Neural cell (in vitro differentiated cells): Measurements from ENCODE around the gene SGCB.

Experiments
- EP300 ChIP-seq: fragments of 450-650 bp; conservative IDR thresholded peaks from 2 replicates; pipeline ENCODE4 v1.6.1; 2014; ENCODE audit warnings: antibody characterized with exemption, mild to moderate bottlenecking, moderate library complexity; ENCODE audit not compliant: poor library complexity, severe bottlenecking
- EZH2 ChIP-seq: fragments of 200-600, 300-800 bp; shearing (Covaris generic), sonication (generic); IDR thresholded peaks from 2 replicates; pipeline ENCODE4 v1.6.1; 2014; ENCODE audit warnings: antibody characterized with exemption, low read length, borderline replicate concordance, mild to moderate bottlenecking; ENCODE audit not compliant: insufficient read depth, poor library complexity, severe bottlenecking
- MXI1 ChIP-seq: fragments of 450-650 bp; conservative IDR thresholded peaks from 2 replicates; pipeline ENCODE4 v1.6.1; 2014; ENCODE audit warnings: antibody characterized with exemption, mild to moderate bottlenecking; ENCODE audit not compliant: poor library complexity, severe bottlenecking
- POLR2AphosphoS5 ChIP-seq: IDR thresholded peaks from 2 replicates; pipeline ENCODE4 v1.6.1; 2012
- RAD21 ChIP-seq: fragments of 450-650 bp; conservative IDR thresholded peaks from 2 replicates; pipeline ENCODE4 v1.6.1; 2014; ENCODE audit warnings: antibody characterized with exemption, mild to moderate bottlenecking, moderate library complexity
- SMC3 ChIP-seq: fragments of 450-650 bp; conservative IDR thresholded peaks from 2 replicates; pipeline ENCODE4 v1.6.1; 2014; ENCODE audit warnings: antibody characterized with exemption, mild to moderate bottlenecking, moderate library complexity; ENCODE audit not compliant: poor library complexity
- TF ChIP-seq, protein P1 (sequence below): fragments of 450-650 bp; IDR thresholded peaks from 2 replicates; pipeline ENCODE4 v1.5.1; 2014; ENCODE audit warnings: antibody characterized with exemption, mild to moderate bottlenecking, moderate library complexity; ENCODE audit not compliant: poor library complexity, severe bottlenecking
- TF ChIP-seq, protein P2 (sequence below): IDR thresholded peaks from 2 replicates; pipeline ENCODE4 v1.6.1; 2012; ENCODE audit warnings: borderline replicate concordance

DNA sequence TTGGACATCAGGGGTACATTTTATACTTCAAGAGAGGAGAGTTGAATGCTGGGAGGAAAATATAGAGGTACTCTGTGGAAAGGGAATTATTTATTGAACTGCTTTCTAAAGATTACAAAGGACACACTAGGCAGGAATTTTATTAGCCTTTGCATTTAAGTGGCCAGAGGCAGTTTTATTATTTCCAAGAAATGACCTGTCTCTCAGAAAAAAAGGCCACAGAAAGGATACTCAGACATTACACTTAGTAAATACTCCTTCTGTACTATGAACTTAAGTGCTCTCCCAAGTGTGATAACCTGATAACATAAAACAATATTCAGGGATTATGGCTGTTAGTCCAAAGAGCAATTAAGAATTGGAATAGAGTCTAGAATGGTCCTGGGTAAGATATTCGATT is 25.4 kb downstream of the SGCB start:
- TF ChIP-seq, protein P1, sequence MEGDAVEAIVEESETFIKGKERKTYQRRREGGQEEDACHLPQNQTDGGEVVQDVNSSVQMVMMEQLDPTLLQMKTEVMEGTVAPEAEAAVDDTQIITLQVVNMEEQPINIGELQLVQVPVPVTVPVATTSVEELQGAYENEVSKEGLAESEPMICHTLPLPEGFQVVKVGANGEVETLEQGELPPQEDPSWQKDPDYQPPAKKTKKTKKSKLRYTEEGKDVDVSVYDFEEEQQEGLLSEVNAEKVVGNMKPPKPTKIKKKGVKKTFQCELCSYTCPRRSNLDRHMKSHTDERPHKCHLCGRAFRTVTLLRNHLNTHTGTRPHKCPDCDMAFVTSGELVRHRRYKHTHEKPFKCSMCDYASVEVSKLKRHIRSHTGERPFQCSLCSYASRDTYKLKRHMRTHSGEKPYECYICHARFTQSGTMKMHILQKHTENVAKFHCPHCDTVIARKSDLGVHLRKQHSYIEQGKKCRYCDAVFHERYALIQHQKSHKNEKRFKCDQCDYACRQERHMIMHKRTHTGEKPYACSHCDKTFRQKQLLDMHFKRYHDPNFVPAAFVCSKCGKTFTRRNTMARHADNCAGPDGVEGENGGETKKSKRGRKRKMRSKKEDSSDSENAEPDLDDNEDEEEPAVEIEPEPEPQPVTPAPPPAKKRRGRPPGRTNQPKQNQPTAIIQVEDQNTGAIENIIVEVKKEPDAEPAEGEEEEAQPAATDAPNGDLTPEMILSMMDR: no peak
- TF ChIP-seq EZH2 (no peak), RAD21 (no peak), POLR2AphosphoS5 (no peak), EP300 (no peak), SMC3 (no peak), MXI1 (no peak)
- TF ChIP-seq, protein P2, sequence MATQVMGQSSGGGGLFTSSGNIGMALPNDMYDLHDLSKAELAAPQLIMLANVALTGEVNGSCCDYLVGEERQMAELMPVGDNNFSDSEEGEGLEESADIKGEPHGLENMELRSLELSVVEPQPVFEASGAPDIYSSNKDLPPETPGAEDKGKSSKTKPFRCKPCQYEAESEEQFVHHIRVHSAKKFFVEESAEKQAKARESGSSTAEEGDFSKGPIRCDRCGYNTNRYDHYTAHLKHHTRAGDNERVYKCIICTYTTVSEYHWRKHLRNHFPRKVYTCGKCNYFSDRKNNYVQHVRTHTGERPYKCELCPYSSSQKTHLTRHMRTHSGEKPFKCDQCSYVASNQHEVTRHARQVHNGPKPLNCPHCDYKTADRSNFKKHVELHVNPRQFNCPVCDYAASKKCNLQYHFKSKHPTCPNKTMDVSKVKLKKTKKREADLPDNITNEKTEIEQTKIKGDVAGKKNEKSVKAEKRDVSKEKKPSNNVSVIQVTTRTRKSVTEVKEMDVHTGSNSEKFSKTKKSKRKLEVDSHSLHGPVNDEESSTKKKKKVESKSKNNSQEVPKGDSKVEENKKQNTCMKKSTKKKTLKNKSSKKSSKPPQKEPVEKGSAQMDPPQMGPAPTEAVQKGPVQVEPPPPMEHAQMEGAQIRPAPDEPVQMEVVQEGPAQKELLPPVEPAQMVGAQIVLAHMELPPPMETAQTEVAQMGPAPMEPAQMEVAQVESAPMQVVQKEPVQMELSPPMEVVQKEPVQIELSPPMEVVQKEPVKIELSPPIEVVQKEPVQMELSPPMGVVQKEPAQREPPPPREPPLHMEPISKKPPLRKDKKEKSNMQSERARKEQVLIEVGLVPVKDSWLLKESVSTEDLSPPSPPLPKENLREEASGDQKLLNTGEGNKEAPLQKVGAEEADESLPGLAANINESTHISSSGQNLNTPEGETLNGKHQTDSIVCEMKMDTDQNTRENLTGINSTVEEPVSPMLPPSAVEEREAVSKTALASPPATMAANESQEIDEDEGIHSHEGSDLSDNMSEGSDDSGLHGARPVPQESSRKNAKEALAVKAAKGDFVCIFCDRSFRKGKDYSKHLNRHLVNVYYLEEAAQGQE: no peak
